H54 (cell line): Measurements from ENCODE around the gene NDUFC2.
"Not testable (repeated sequence)": the region's sequence is repeated elsewhere in the genome, so short reads cannot be mapped to it uniquely, and the experiment has no call there.

Experiments used
- DNase-seq: peaks from one replicate; pipeline ENCODE4 v3.0.0; 2011; ENCODE audit warnings: low spot score, mixed read lengths; ENCODE audit not compliant: insufficient read length
- FAIRE-seq: peaks from 3 replicates; lab custom pipeline; 2011; peaks lifted over from hg19 to GRCh38; lab: Jason Lieb, UNC
- POLR2A ChIP-seq: IDR thresholded peaks from 2 replicates; pipeline ENCODE4 v1.6.1; 2011; ENCODE audit warnings: low read depth, mild to moderate bottlenecking, low read length

Gene NDUFC2

GRCh38 chr11:78050964-78051831 lies 28.5 kb downstream of the NDUFC2 start:
- FAIRE-seq = no peak

GRCh38 chr11:78049348-78049747 lies 30.3 kb downstream of the NDUFC2 start:
- DNase-seq (no peak), FAIRE-seq (no peak)
- TF ChIP-seq POLR2A = no peak

More at GRCh38 chr11:78050964-78051831, 28.5 kb downstream of the NDUFC2 start:
- no peak for TF ChIP-seq POLR2A
- DNase-seq = no peak

- no peak for FAIRE-seq
- TF ChIP-seq POLR2A = no peak
- no peak for DNase-seq
These were observed 31.1 kb downstream of the NDUFC2 start for GRCh38 chr11:78048561-78048960.

- no peak for FAIRE-seq
These were observed 33.2 kb downstream of the NDUFC2 start for GRCh38 chr11:78046486-78046854.

GRCh38 chr11:78045851-78046485 lies 33.7 kb downstream of the NDUFC2 start:
- DNase-seq (peak; percentile 66), FAIRE-seq (no peak)
- TF ChIP-seq POLR2A = no peak

More at GRCh38 chr11:78046486-78046854, 33.2 kb downstream of the NDUFC2 start:
- no peak for DNase-seq
- no peak for TF ChIP-seq POLR2A

GRCh38 chr11:78044706-78045105 lies 35.0 kb downstream of the NDUFC2 start:
- DNase-seq (no peak), FAIRE-seq (no peak)
- no peak for TF ChIP-seq POLR2A

- DNase-seq (no peak), FAIRE-seq (no peak)
- TF ChIP-seq POLR2A = no peak
These were observed 37.7 kb downstream of the NDUFC2 start for GRCh38 chr11:78041843-78042440.

GRCh38 chr11:78041380-78041719 lies 38.3 kb downstream of the NDUFC2 start:
- FAIRE-seq, DNase-seq: not testable (repeated sequence)

- peak; percentile 52 for DNase-seq
- FAIRE-seq = no peak
- TF ChIP-seq POLR2A = no peak
These were observed 38.8 kb downstream of the NDUFC2 start for GRCh38 chr11:78040691-78041379.

- peak; percentile 64 for DNase-seq
- peak; percentile 22; the same call in 1 of the 2 replicates for TF ChIP-seq POLR2A
- FAIRE-seq = no peak
These were observed 39.6 kb downstream of the NDUFC2 start for GRCh38 chr11:78039919-78040671.

- FAIRE-seq = no peak
- TF ChIP-seq POLR2A = no peak
- DNase-seq = no peak
These were observed 40.2 kb downstream of the NDUFC2 start for GRCh38 chr11:78039391-78039918.

- TF ChIP-seq POLR2A = no peak
- DNase-seq (no peak), FAIRE-seq (no peak)
These were observed 40.9 kb downstream of the NDUFC2 start for GRCh38 chr11:78038697-78039313.

- no peak for DNase-seq
- no peak for TF ChIP-seq POLR2A
- FAIRE-seq = no peak
These were observed 41.6 kb downstream of the NDUFC2 start for GRCh38 chr11:78037825-78038620.
